ENCODE measurements around the gene CMTM8. TPM values are rescaled to one million over a fixed set of nuclear protein-coding genes. Genes with fewer than 3 reads are reported as not detected.

Gene CMTM8
- total RNA-seq, 1 donor from 2014 or later: 4.7 TPM

DNA sequence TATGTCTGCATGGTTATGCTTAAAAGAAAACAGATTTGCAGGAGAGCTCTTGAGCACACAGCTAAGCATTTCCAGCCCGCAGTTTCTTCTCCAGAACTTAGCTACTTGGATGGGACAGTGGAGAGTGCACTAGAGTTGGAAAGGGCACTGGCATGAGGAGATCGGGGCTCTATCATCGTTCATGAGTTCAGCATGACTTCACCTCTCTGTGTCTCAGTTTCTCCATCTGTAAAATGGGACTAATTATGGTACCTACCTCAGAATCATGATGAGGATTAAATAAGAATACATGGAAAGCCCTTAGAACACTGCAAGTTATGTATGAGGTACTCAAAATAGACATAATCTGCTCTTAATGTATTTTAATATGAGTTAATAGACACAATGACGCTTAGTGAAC, 69.9 kb downstream of the CMTM8 start:
- intact Hi-C loops (cut with DNase I): no loop called here
- no peak for DNase-seq (ENCODE audit: extremely low spot score in 2 of 2)
- H3K4me1 ChIP-seq: no peaks in the 10 kb centered on the region
- H3K27me3 ChIP-seq: no peaks in the 10 kb centered on the region
- H3K4me3 ChIP-seq: no peak overlapping the region
- no peak overlapping the region for H3K27ac ChIP-seq
- no peak for TF ChIP-seq POLR2AphosphoS5 (IDR thresholded peaks at IDR 0.05; ENCODE audit: insufficient read depth in 1 of 2, low read depth in 1 of 2)
- TF ChIP-seq, protein P1, sequence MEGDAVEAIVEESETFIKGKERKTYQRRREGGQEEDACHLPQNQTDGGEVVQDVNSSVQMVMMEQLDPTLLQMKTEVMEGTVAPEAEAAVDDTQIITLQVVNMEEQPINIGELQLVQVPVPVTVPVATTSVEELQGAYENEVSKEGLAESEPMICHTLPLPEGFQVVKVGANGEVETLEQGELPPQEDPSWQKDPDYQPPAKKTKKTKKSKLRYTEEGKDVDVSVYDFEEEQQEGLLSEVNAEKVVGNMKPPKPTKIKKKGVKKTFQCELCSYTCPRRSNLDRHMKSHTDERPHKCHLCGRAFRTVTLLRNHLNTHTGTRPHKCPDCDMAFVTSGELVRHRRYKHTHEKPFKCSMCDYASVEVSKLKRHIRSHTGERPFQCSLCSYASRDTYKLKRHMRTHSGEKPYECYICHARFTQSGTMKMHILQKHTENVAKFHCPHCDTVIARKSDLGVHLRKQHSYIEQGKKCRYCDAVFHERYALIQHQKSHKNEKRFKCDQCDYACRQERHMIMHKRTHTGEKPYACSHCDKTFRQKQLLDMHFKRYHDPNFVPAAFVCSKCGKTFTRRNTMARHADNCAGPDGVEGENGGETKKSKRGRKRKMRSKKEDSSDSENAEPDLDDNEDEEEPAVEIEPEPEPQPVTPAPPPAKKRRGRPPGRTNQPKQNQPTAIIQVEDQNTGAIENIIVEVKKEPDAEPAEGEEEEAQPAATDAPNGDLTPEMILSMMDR (IDR thresholded peaks at IDR 0.05): no peak
- TF ChIP-seq POLR2A (IDR thresholded peaks at IDR 0.05): no peak
- no peaks in the 10 kb centered on the region for H3K9me3 ChIP-seq
- H3K36me3 ChIP-seq: no peaks in the 10 kb centered on the region

DNA sequence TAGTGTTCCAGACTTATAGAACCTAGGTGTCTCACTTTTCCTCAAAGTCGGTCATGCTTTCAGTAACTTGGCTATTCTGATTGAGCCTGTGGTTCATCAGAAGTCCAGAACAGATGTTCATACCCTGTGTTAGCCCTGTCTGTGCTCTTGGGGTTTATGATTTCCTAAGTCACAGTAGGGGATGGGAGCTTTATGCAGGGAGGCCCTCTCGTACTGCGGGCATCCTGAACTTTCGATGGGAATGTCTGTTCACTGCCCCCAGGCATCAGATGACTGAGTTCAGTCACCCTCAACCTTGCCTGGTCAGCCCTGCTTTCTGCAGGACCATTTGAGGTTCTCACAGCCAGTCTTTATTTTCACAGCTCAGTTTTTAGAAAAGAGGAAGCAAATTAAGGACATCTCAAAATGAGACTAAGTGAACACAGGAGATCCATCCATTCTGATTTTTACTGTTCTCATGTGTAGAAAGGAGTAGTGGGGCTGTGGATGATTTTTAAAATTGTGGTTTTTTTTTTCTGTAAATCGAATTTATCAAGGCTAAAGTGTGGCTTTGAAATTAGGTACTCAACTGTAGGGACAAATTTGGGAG, 71.3 kb downstream of the CMTM8 start:
- Histone ChIP-seq H3K27me3 (no peaks in the 10 kb centered on the region), H3K27ac (no peak overlapping the region), H3K4me1 (no peaks in the 10 kb centered on the region), H3K4me3 (no peak overlapping the region), H3K9me3 (no peaks in the 10 kb centered on the region), H3K36me3 (no peaks in the 10 kb centered on the region)
- no peak for DNase-seq (ENCODE audit: extremely low spot score in 2 of 2)
- TF ChIP-seq, protein P1 (IDR thresholded peaks at IDR 0.05): no peak
- TF ChIP-seq POLR2A (IDR thresholded peaks at IDR 0.05) (no peak), POLR2AphosphoS5 (IDR thresholded peaks at IDR 0.05; ENCODE audit: insufficient read depth in 1 of 2, low read depth in 1 of 2) (no peak)
- intact Hi-C loops (cut with DNase I): no loop called here

GRCh38 chr3:32310336-32310735, 71.9 kb downstream of the CMTM8 start:
- H3K4me1 ChIP-seq: no peaks in the 10 kb centered on the region
- H3K27ac ChIP-seq: no peak overlapping the region
- H3K4me3 ChIP-seq: no peak overlapping the region
- intact Hi-C loops (cut with DNase I): no loop called here
- no peaks in the 10 kb centered on the region for H3K36me3 ChIP-seq
- no peaks in the 10 kb centered on the region for H3K9me3 ChIP-seq
- DNase-seq (ENCODE audit: extremely low spot score in 2 of 2): no peak
- no peaks in the 10 kb centered on the region for H3K27me3 ChIP-seq
- TF ChIP-seq, protein P1 (IDR thresholded peaks at IDR 0.05): no peak
- no peak for TF ChIP-seq POLR2A (IDR thresholded peaks at IDR 0.05)
- TF ChIP-seq POLR2AphosphoS5 (IDR thresholded peaks at IDR 0.05; ENCODE audit: insufficient read depth in 1 of 2, low read depth in 1 of 2): no peak

GRCh38 chr3:32310918-32311839, 72.7 kb downstream of the CMTM8 start:
- DNase-seq (ENCODE audit: extremely low spot score in 2 of 2): no peak
- no peaks in the 10 kb centered on the region for H3K27me3 ChIP-seq
- no peak overlapping the region for H3K4me3 ChIP-seq
- TF ChIP-seq POLR2AphosphoS5 (IDR thresholded peaks at IDR 0.05; ENCODE audit: insufficient read depth in 1 of 2, low read depth in 1 of 2) (no peak), POLR2A (IDR thresholded peaks at IDR 0.05) (no peak)
- TF ChIP-seq, protein P1 (IDR thresholded peaks at IDR 0.05): no peak
- H3K36me3 ChIP-seq: no peaks in the 10 kb centered on the region
- H3K9me3 ChIP-seq: no peaks in the 10 kb centered on the region
- intact Hi-C loops (cut with DNase I): no loop called here
- no peak overlapping the region for H3K27ac ChIP-seq
- no peaks in the 10 kb centered on the region for H3K4me1 ChIP-seq

- Histone ChIP-seq H3K4me3 (no peak overlapping the region), H3K27ac (no peak overlapping the region), H3K9me3 (no peaks in the 10 kb centered on the region), H3K4me1 (no peaks in the 10 kb centered on the region), H3K36me3 (no peaks in the 10 kb centered on the region), H3K27me3 (no peaks in the 10 kb centered on the region)
- intact Hi-C loops (cut with DNase I): no loop called here
- no peak for TF ChIP-seq POLR2A (IDR thresholded peaks at IDR 0.05)
- TF ChIP-seq POLR2AphosphoS5 (IDR thresholded peaks at IDR 0.05; ENCODE audit: insufficient read depth in 1 of 2, low read depth in 1 of 2): no peak
- TF ChIP-seq, protein P1 (IDR thresholded peaks at IDR 0.05): no peak
- no peak for DNase-seq (ENCODE audit: extremely low spot score in 2 of 2)
These were observed 73.8 kb downstream of the CMTM8 start for GRCh38 chr3:32312251-32312650.
